Stimulated activated naive CD8-positive, alpha-beta T cell treated with anti-CD3 and anti-CD28 coated beads, Interleukin-15, Interleukin-2, amounts not matched to agents 100 ng/mL and 50 ng/mL, for 24 hours (primary cell): ENCODE measurements around the gene KIFC1.

Source experiments
- H3K27ac Mint-ChIP-seq: one replicate; pipeline ENCODE4 v1.8.0; 2021; ENCODE audit warnings: mild to moderate bottlenecking, mixed read lengths
- H3K27me3 Mint-ChIP-seq: one replicate; pipeline ENCODE4 v1.8.0; 2021; ENCODE audit warnings: mixed read lengths
- H3K36me3 Mint-ChIP-seq: one replicate; pipeline ENCODE4 v1.8.0; 2021; ENCODE audit warnings: low read depth, mixed read lengths
- H3K4me1 Mint-ChIP-seq: one replicate; pipeline ENCODE4 v1.8.0; 2021; ENCODE audit warnings: low read depth, mixed read lengths
- H3K4me3 Mint-ChIP-seq: one replicate; pipeline ENCODE4 v1.8.0; 2021; ENCODE audit warnings: mild to moderate bottlenecking, mixed read lengths
- H3K9me3 Mint-ChIP-seq: one replicate; pipeline ENCODE4 v1.8.0; 2021; ENCODE audit warnings: mixed read lengths

KIFC1 gene

GRCh38 chr6:33452496-33452895, 60.9 kb downstream of the KIFC1 start:
- peaks cover 27% of the 10 kb centered on the region for H3K36me3 Mint-ChIP-seq
- peaks cover 30% of the 10 kb centered on the region for H3K4me1 Mint-ChIP-seq
- no peaks in the 10 kb centered on the region for H3K27me3 Mint-ChIP-seq
- no peak overlapping the region for H3K27ac Mint-ChIP-seq
- no peaks in the 10 kb centered on the region for H3K9me3 Mint-ChIP-seq
- H3K4me3 Mint-ChIP-seq, result no peak overlapping the region

- H3K36me3 Mint-ChIP-seq, result peaks cover 25% of the 10 kb centered on the region
- H3K4me1 Mint-ChIP-seq, result peaks cover 30% of the 10 kb centered on the region
Measured at GRCh38 chr6:33453393-33454008, 61.9 kb downstream of the KIFC1 start.

GRCh38 chr6:33454009-33454946, 62.7 kb downstream of the KIFC1 start, which contains the start of gene ZBTB9:
TSS of gene ZBTB9 (plus strand) at chr6:33454576. CDS start at chr6:33455101, 525 bp downstream.
- Mint-ChIP-seq H3K4me3 (peak within 1 kb of the TSS; percentile 93), H3K9me3 (no peaks in the 10 kb centered on the region), H3K27ac (peak within 1 kb of the TSS; percentile 88), H3K27me3 (no peaks in the 10 kb centered on the region), H3K4me1 (peaks cover 30% of the 10 kb centered on the region), H3K36me3 (peaks cover 27% of the 10 kb centered on the region)

More at GRCh38 chr6:33453393-33454008, 61.9 kb downstream of the KIFC1 start:
- H3K9me3 Mint-ChIP-seq, result no peaks in the 10 kb centered on the region
- peak overlapping the region; percentile 88 for H3K27ac Mint-ChIP-seq
- H3K27me3 Mint-ChIP-seq, result no peaks in the 10 kb centered on the region
- peak overlapping the region; percentile 93 for H3K4me3 Mint-ChIP-seq

- Mint-ChIP-seq H3K27me3 (no peaks in the 10 kb centered on the region), H3K27ac (peak overlapping the region; percentile 88), H3K4me3 (peak overlapping the region; percentile 93), H3K9me3 (no peaks in the 10 kb centered on the region), H3K36me3 (peaks cover 27% of the 10 kb centered on the region), H3K4me1 (peaks cover 30% of the 10 kb centered on the region)
Measured at GRCh38 chr6:33455051-33455450, 63.4 kb downstream of the KIFC1 start.

GRCh38 chr6:33456156-33456555, 64.5 kb downstream of the KIFC1 start:
- H3K9me3 Mint-ChIP-seq, result no peaks in the 10 kb centered on the region
- H3K27ac Mint-ChIP-seq, result no peak overlapping the region
- no peaks in the 10 kb centered on the region for H3K27me3 Mint-ChIP-seq
- H3K4me3 Mint-ChIP-seq, result peak overlapping the region; percentile 37
- H3K4me1 Mint-ChIP-seq, result peaks cover 30% of the 10 kb centered on the region
- H3K36me3 Mint-ChIP-seq, result peaks cover 27% of the 10 kb centered on the region

GRCh38 chr6:33458676-33459075, 67.1 kb downstream of the KIFC1 start:
- peaks cover 27% of the 10 kb centered on the region for H3K36me3 Mint-ChIP-seq
- H3K4me3 Mint-ChIP-seq, result no peak overlapping the region
- H3K27ac Mint-ChIP-seq, result no peak overlapping the region
- peaks cover 21% of the 10 kb centered on the region for H3K4me1 Mint-ChIP-seq
- H3K9me3 Mint-ChIP-seq, result no peaks in the 10 kb centered on the region
- peaks cover 3% of the 10 kb centered on the region for H3K27me3 Mint-ChIP-seq

- H3K27ac Mint-ChIP-seq, result no peak overlapping the region
- peaks cover 5% of the 10 kb centered on the region for H3K27me3 Mint-ChIP-seq
- peaks cover 27% of the 10 kb centered on the region for H3K36me3 Mint-ChIP-seq
- peaks cover 18% of the 10 kb centered on the region for H3K4me1 Mint-ChIP-seq
- H3K9me3 Mint-ChIP-seq, result no peaks in the 10 kb centered on the region
- H3K4me3 Mint-ChIP-seq, result no peak overlapping the region
Measured at GRCh38 chr6:33459226-33459625, 67.6 kb downstream of the KIFC1 start.
